OCI-LY7 (cell line): ENCODE measurements around the gene SYT11. TPM values are rescaled to one million over a fixed set of nuclear protein-coding genes. Genes with fewer than 3 reads are reported as not detected.
A peak's percentile ranks its signal among the peaks of the same experiment; 100 is the strongest.

Experiments
- BruUV-seq: library from RNA; stranded (reverse); fragments of 400-500 nt; replicated peaks from 2 replicates; lab custom pipeline; 2021; lab: Mats Ljungman, UMichigan
- CTCF ChIA-PET: fragments of 300-600 bp; sonication (Branson Sonifier 250); formaldehyde crosslinking; loops from one replicate; lab custom pipeline; 2022; ENCODE audit warnings: antibody characterized with exemption; ENCODE audit not compliant: unreplicated experiment; lab: Charles Lee
- POLR2A ChIA-PET: fragments of 300-600 bp; sonication (Branson Sonifier 250); formaldehyde crosslinking; loops from one replicate; lab custom pipeline; 2022; ENCODE audit warnings: antibody characterized with exemption; lab: Charles Lee
- DNase-seq: peaks from one replicate; pipeline ENCODE4 v3.0.0-alpha.2; 2015; ENCODE audit warnings: low spot score
- H2AFZ ChIP-seq: fragments of 200-600 bp; sonication (generic), shearing (Covaris generic); 2 replicates; pipeline ENCODE4 v1.6.1; 2014; ENCODE audit warnings: mild to moderate bottlenecking, antibody characterized with exemption, low read length, moderate library complexity
- H3K27ac ChIP-seq: fragments of 200-600 bp; sonication (generic); 2 replicates; pipeline ENCODE4 v1.5.1; 2014; ENCODE audit warnings: mixed run types, low read depth, mild to moderate bottlenecking, moderate library complexity, low read length, inconsistent platforms; ENCODE audit not compliant: poor library complexity, severe bottlenecking
- H3K36me3 ChIP-seq: fragments of 200-600 bp; sonication (generic); 2 replicates; pipeline ENCODE4 v1.6.1; 2014; ENCODE audit warnings: mild to moderate bottlenecking, antibody characterized with exemption, low read length, moderate library complexity, mixed read lengths; ENCODE audit not compliant: insufficient read depth
- H3K4me1 ChIP-seq: fragments of 200-600 bp; sonication (generic); 2 replicates; pipeline ENCODE4 v1.5.1; 2014; ENCODE audit warnings: mild to moderate bottlenecking, low read length; ENCODE audit not compliant: insufficient read depth, poor library complexity, severe bottlenecking
- H3K4me2 ChIP-seq: fragments of 200-600 bp; sonication (generic); 2 replicates; pipeline ENCODE4 v1.6.1; 2014; ENCODE audit warnings: mild to moderate bottlenecking, low read length
- H3K4me3 ChIP-seq: fragments of 200-600 bp; sonication (generic); 2 replicates; pipeline ENCODE4 v1.5.1; 2014; ENCODE audit warnings: mild to moderate bottlenecking, low read depth, low read length; ENCODE audit not compliant: poor library complexity, severe bottlenecking
- H3K79me2 ChIP-seq: fragments of 200-600 bp; sonication (generic); 2 replicates; pipeline ENCODE4 v1.6.1; 2016; ENCODE audit warnings: low read depth, mild to moderate bottlenecking, low read length, moderate library complexity, mixed read lengths; ENCODE audit not compliant: insufficient read depth
- H3K9me2 ChIP-seq: fragments of 200-600 bp; sonication (generic); 2 replicates; pipeline ENCODE4 v1.6.1; 2016; ENCODE audit warnings: mild to moderate bottlenecking, low read length, mixed read lengths; ENCODE audit not compliant: insufficient read depth
- H3K9me3 ChIP-seq: fragments of 200-600 bp; sonication (generic); 2 replicates; pipeline ENCODE4 v1.6.1; 2014; ENCODE audit warnings: mild to moderate bottlenecking, mixed run types, low read length, mixed read lengths
- H4K20me1 ChIP-seq: fragments of 200-600 bp; sonication (generic); 2 replicates; pipeline ENCODE4 v1.6.1; 2014; ENCODE audit warnings: mild to moderate bottlenecking, antibody characterized with exemption, low read length, moderate library complexity, mixed read lengths; ENCODE audit not compliant: insufficient read depth
- EZH2phosphoT487 ChIP-seq: fragments of 200-600 bp; sonication (generic); IDR thresholded peaks from 2 replicates; pipeline ENCODE4 v1.6.1; 2018; ENCODE audit warnings: low read depth, borderline replicate concordance, mild to moderate bottlenecking, mixed run types, antibody characterized with exemption, low read length, moderate library complexity, mixed read lengths
- intact Hi-C: fragments of 100-400 bp; cut with micrococcal nuclease; formaldehyde crosslinking; loops from one replicate; pipeline ENCODE4 v1.10.0; 2022; ENCODE audit not compliant: unreplicated experiment
- total RNA-seq, 2 experiments: library from RNA; depleted of rRNA in 1 of 2; stranded (reverse); fragments of >200 nt in 1 of 2; shearing (Covaris generic) in 1 of 2; gene quantifications; 2 replicates each; pipeline ENCODE4 v1.2.3, GENCODE V29; 2014 to 2022
- TF ChIP-seq, protein P1 (sequence below): fragments of 200-600 bp; sonication (generic); conservative IDR thresholded peaks from 2 replicates; pipeline ENCODE4 v1.5.1; 2014; ENCODE audit warnings: mild to moderate bottlenecking, antibody characterized with exemption, low read length, moderate library complexity, mixed read lengths

The SYT11 gene
- total RNA-seq, 2 experiments from 2014 or later: 41.8 to 60.8 TPM

GRCh38 chr1:155813672-155814071, 45.7 kb upstream of the SYT11 start:
- intact Hi-C loops: no loop called here
- Histone ChIP-seq H3K36me3 (peaks cover 83% of the 10 kb centered on the region), H3K4me3 (no peak overlapping the region), H3K9me2 (no peaks in the 10 kb centered on the region), H3K4me1 (peaks cover 36% of the 10 kb centered on the region), H3K79me2 (no peaks in the 10 kb centered on the region), H3K27ac (no peak overlapping the region), H3K4me2 (no peak overlapping the region), H2AFZ (no peak overlapping the region), H3K9me3 (no peaks in the 10 kb centered on the region), H4K20me1 (no peaks in the 10 kb centered on the region)
- no peak for TF ChIP-seq EZH2phosphoT487
- TF ChIP-seq, protein P1, sequence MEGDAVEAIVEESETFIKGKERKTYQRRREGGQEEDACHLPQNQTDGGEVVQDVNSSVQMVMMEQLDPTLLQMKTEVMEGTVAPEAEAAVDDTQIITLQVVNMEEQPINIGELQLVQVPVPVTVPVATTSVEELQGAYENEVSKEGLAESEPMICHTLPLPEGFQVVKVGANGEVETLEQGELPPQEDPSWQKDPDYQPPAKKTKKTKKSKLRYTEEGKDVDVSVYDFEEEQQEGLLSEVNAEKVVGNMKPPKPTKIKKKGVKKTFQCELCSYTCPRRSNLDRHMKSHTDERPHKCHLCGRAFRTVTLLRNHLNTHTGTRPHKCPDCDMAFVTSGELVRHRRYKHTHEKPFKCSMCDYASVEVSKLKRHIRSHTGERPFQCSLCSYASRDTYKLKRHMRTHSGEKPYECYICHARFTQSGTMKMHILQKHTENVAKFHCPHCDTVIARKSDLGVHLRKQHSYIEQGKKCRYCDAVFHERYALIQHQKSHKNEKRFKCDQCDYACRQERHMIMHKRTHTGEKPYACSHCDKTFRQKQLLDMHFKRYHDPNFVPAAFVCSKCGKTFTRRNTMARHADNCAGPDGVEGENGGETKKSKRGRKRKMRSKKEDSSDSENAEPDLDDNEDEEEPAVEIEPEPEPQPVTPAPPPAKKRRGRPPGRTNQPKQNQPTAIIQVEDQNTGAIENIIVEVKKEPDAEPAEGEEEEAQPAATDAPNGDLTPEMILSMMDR: no peak
- ChIA-PET POLR2A (no interaction called here), CTCF (no interaction called here)
- no TSS peak for BruUV-seq
- no peak for DNase-seq

DNA sequence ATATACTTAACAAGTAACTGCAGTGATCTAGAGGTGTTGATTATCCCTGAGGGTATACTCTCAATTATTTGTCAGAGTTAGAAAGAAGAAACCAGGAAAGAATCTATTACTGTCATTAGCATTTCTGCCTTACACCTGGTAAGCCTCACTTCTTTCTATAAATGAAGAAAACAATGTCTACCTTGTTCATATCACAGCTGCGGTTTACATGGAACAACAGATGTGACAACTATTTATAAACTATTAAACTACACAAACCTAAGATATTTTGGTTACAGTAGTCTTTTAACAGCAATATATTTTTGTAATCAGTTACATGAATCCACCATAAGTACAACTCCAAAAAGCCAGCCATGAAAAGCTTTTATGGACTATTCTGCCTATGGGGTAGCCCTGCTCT, 43.0 kb upstream of the SYT11 start:
- Histone ChIP-seq H3K9me3 (no peaks in the 10 kb centered on the region), H3K36me3 (peaks cover 89% of the 10 kb centered on the region), H3K4me2 (peak overlapping the region; percentile 40), H3K9me2 (no peaks in the 10 kb centered on the region), H3K79me2 (no peaks in the 10 kb centered on the region), H3K4me3 (peak overlapping the region; percentile 34), H3K27ac (peak overlapping the region; percentile 73), H3K4me1 (peaks cover 29% of the 10 kb centered on the region), H2AFZ (no peak overlapping the region), H4K20me1 (no peaks in the 10 kb centered on the region)
- POLR2A ChIA-PET: interaction anchor here (0.6 to 2.7 kb wide), 17 partner anchors 9 to 867 kb away, joined by 3 to 20 read pairs (median 4); partner anchors contain the start of genes GON4L and SYT11
- no peak for TF ChIP-seq EZH2phosphoT487
- TF ChIP-seq, protein P1: no peak
- intact Hi-C loops: no loop called here
- CTCF ChIA-PET: no interaction called here
- no TSS peak for BruUV-seq
- peak; percentile 57 for DNase-seq

DNA sequence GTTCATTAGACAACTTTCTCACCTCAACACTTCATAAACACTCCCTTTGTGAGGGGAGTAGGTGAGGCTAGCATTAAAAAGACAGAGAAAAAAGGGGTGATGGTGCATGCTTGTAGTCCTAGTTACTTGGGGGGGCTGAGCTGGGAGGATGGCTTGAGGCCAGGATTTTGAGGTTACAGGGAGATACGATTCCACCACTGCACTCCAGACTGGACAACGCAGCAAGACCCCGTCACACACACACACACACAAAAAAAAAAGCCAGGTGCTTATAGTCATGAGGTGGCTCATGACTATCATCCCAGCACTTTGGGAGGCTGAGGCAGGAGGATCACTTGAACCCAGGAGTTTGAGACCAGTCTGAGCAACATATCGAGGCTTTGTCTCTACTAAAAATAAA, 31.9 kb upstream of the SYT11 start:
- H3K79me2 ChIP-seq: peaks cover 25% of the 10 kb centered on the region; the same call in 1 of the 2 replicates
- no peak overlapping the region for H3K4me2 ChIP-seq
- POLR2A ChIA-PET: interaction anchor here (0.9 to 4.5 kb wide), 2 partner anchors 10 to 11 kb away, joined by 4 to 20 read pairs; no protein-coding TSS in a partner anchor
- TF ChIP-seq, protein P1: no peak
- TF ChIP-seq EZH2phosphoT487: no peak
- no peak overlapping the region for H2AFZ ChIP-seq
- no peaks in the 10 kb centered on the region for H4K20me1 ChIP-seq
- no peaks in the 10 kb centered on the region for H3K9me3 ChIP-seq
- no peaks in the 10 kb centered on the region for H3K9me2 ChIP-seq
- H3K27ac ChIP-seq: no peak overlapping the region
- H3K4me3 ChIP-seq: no peak overlapping the region
- BruUV-seq: no TSS peak
- H3K36me3 ChIP-seq: peaks cover 74% of the 10 kb centered on the region
- intact Hi-C loops: no loop called here
- CTCF ChIA-PET: no interaction called here
- peaks cover 14% of the 10 kb centered on the region for H3K4me1 ChIP-seq
- DNase-seq: no peak
